Heart left ventricle (tissue), 16 donors: ENCODE measurements around the gene TTLL13. TPM values are rescaled to one million over a fixed set of nuclear protein-coding genes. Genes with fewer than 3 reads are reported as not detected.
A peak's percentile ranks its signal among the peaks of the same experiment; 100 is the strongest.
"Not testable (repeated sequence)": the region's sequence is repeated elsewhere in the genome, so short reads cannot be mapped to it uniquely, and the experiment has no call there.

ENCODE experiments used
- ATAC-seq, 4 donors: fragments of 200-7000 bp; cut with Tn5 transposase; one replicate each; pipeline ENCODE4 v1.9.1; 2020 to 2022; ENCODE audit warnings: moderate library complexity in 4 of 4, mild to moderate bottlenecking in 3 of 4, moderate number of reproducible peaks in 1 of 4
- DNase-seq, 5 donors: peaks; one replicate each; pipeline ENCODE4 v3.0.0-alpha.2; 2020
- H3K27ac ChIP-seq, 12 donors: fragments of 200-600 bp; sonication (generic) in 4 of 12; one replicate each; pipeline versions ENCODE4 v1.5.0 to v1.8.0; 2016 to 2022; ENCODE audit warnings: mild to moderate bottlenecking in 2 of 12
- H3K27me3 ChIP-seq, 9 donors: fragments of 200-600 bp; sonication (generic) in 2 of 9; one replicate each; pipeline versions ENCODE4 v1.5.1 to v1.8.0; 2016 to 2022; ENCODE audit warnings: mild to moderate bottlenecking in 3 of 9
- H3K36me3 ChIP-seq, 9 donors: fragments of 200-600 bp; sonication (generic) in 2 of 9; one replicate each; pipeline versions ENCODE4 v1.5.0 to v1.8.0; 2018 to 2022; ENCODE audit warnings: mild to moderate bottlenecking in 2 of 9
- H3K4me1 ChIP-seq, 12 donors: fragments of 200-600 bp; sonication (generic) in 4 of 12; one replicate each; pipeline versions ENCODE4 v1.5.0 to v1.8.0; 2016 to 2022; ENCODE audit warnings: mild to moderate bottlenecking in 3 of 12
- H3K4me3 ChIP-seq, 12 donors: fragments of 200-600 bp; sonication (generic) in 4 of 12; one replicate each; pipeline versions ENCODE4 v1.5.0 to v1.8.0; 2017 to 2022; ENCODE audit warnings: mild to moderate bottlenecking in 9 of 12, moderate library complexity in 4 of 12
- H3K9me3 ChIP-seq, 12 donors: fragments of 200-600 bp; sonication (generic) in 4 of 12; one replicate each; pipeline versions ENCODE4 v1.5.0 to v1.8.0; 2016 to 2022; ENCODE audit warnings: mild to moderate bottlenecking in 1 of 12
- CTCF ChIP-seq, 12 donors: fragments of 200-600 bp; sonication (generic) in 4 of 12; IDR thresholded peaks; one replicate each; pipeline versions ENCODE4 v1.5.0 to v1.8.0; 2018 to 2022; ENCODE audit warnings: antibody characterized with exemption in 12 of 12, mild to moderate bottlenecking in 5 of 12
- POLR2A ChIP-seq, 2 donors: fragments of 450-650 bp; IDR thresholded peaks; one replicate each; pipeline ENCODE4 v1.6.1; 2017; ENCODE audit warnings: antibody characterized with exemption in 2 of 2, mild to moderate bottlenecking in 2 of 2, moderate library complexity in 2 of 2
- WGBS, 4 donors: extraction: QIAGEN DNeasy Blood & Tissue Kit in 2 of 4; methylation state at CpG; one replicate each; pipeline versions ENCODE4 v1.1.5 to v1.1.7; 2013 to 2018; 5-methylcytosine and 5-hydroxymethylcytosine counted together
- intact Hi-C, 10 donors: fragments of 100-400 bp; cut with DNase I; formaldehyde crosslinking; loops; one replicate each; pipeline versions ENCODE4 v1.11.1 to v1.14.2; 2022
- polyA plus RNA-seq, 2 donors: library from polyadenylated mRNA; stranded (reverse); fragments of 200-250 nt; gene quantifications; one replicate each; pipeline ENCODE4 v1.2.3, GENCODE V29; 2013
- total RNA-seq, 9 donors: library from RNA; depleted of rRNA in 2 of 9; stranded (reverse); fragments of >200 nt in 2 of 9; fragmentation: NEBNext Ultra II Directional in 3 of 9; extraction: Animal tissue kit (Norgen Biotek cat#: 25700) in 3 of 9; gene quantifications; one replicate each; pipeline versions ENCODE4 v1.1.0 to v1.2.4, GENCODE V29; 2016 to 2023
- donor health status: ischemic (EF 13 %, LVEDD 7.1; RV severe dilation, severe dysfunction).
- donor health status: healthy with polysubstance abuse.
- donor health status: DM: no; HTN: yes; CAD: no.
- donor health status: DM: no; HTN: no; CAD: no.
- donor health status: ischemic (EF 25% LVEDD 6.9; RV normal size, moderate dysfunction).
- donor health status: ischemic (EF 25% LVEDD 5.7; RV mildly dilated, moderate dysfunction).
- donor health status: healthy.
- donor health status: DM: yes; HTN: yes; CAD: no.
- donor health status: ischemic (EF 35%, LVEDD 5.7; RV mildly dilated, moderate dysfunction).
- donor health status: nonischemic (EF 11% LVEDD 7.7; RV severe dilation, severe dysfunction).
- donor health status: DM: yes; HTN: yes; CAD: no.
- donor health status: PGD.
- donor health status: ischemic (EF 29% LVEDD 5.4; RV normal size, mild dysfunction).
- donor health status: nonischemic (EF 23%, LVEDD 6.1; RV moderate dilation, normal function).

TTLL13 gene
- total and polyA plus RNA-seq, 11 donors, result 0.07 to 0.35 (median 0.14) TPM; not detected in 5

GRCh38 chr15:90300988-90301706 lies 51.8 kb downstream of the TTLL13 start:
- intact Hi-C loops, result no loop called here
- Histone ChIP-seq H3K36me3 (no peaks in the 10 kb centered on the region), H3K9me3 (peaks cover 0 to 5% (median 0%) of the 10 kb centered on the region in 12 donors), H3K27ac (peak overlapping the region in 2 of 12 donors; percentile 26 to 30), H3K4me3 (no peak overlapping the region), H3K27me3 (no peaks in the 10 kb centered on the region), H3K4me1 (peaks cover 0 to 22% (median 10%) of the 10 kb centered on the region in 12 donors)
- WGBS, 4 donors, result 61 to 74% (median 63%) methylated on average over 16 to 21 of the region's 21 CpGs
- DNase-seq (peak; percentile 51 to 85 (median 75)), ATAC-seq (peak in 3 of 4 donors; percentile 54 to 74 (median 72))
- TF ChIP-seq POLR2A (IDR thresholded peaks at IDR 0.05) (no peak), CTCF (IDR thresholded peaks at IDR 0.05) (peak; percentile 52 to 85 (median 79))

- Histone ChIP-seq H3K27ac (peak overlapping the region in 2 of 12 donors; percentile 26 to 30), H3K9me3 (peaks cover 0 to 5% (median 0%) of the 10 kb centered on the region in 12 donors), H3K27me3 (no peaks in the 10 kb centered on the region), H3K36me3 (no peaks in the 10 kb centered on the region), H3K4me3 (no peak overlapping the region), H3K4me1 (peaks cover 0 to 26% (median 11%) of the 10 kb centered on the region in 12 donors)
- DNase-seq, result no peak
- intact Hi-C loops, result no loop called here
- no peak for TF ChIP-seq CTCF (IDR thresholded peaks at IDR 0.05)
- TF ChIP-seq POLR2A (IDR thresholded peaks at IDR 0.05), result no peak
- WGBS, 4 donors, result 71 to 80% (median 77%) methylated on average over 8 of the region's 8 CpGs
- peak in 1 of 4 donors; percentile 30 for ATAC-seq
These were observed 52.4 kb downstream of the TTLL13 start for GRCh38 chr15:90301707-90302300.

GRCh38 chr15:90305355-90305754 lies 56.0 kb downstream of the TTLL13 start:
- H3K27ac ChIP-seq, H3K36me3 ChIP-seq, H3K4me3 ChIP-seq, ATAC-seq, intact Hi-C loops, DNase-seq, H3K27me3 ChIP-seq, H3K9me3 ChIP-seq: not testable (repeated sequence)
- WGBS, 4 donors, result 94 to 97% (median 95%) methylated on average over 14 of the region's 14 CpGs
- H3K4me1 ChIP-seq, result peaks cover 0 to 26% (median 11%) of the 10 kb centered on the region in 12 donors

GRCh38 chr15:90305932-90306331 lies 56.6 kb downstream of the TTLL13 start:
- TF ChIP-seq POLR2A (IDR thresholded peaks at IDR 0.05), result no peak
- no peak for TF ChIP-seq CTCF (IDR thresholded peaks at IDR 0.05)
- WGBS, 4 donors, result 84 to 90% (median 85%) methylated on average over 3 of the region's 3 CpGs
- H3K36me3 ChIP-seq, result no peaks in the 10 kb centered on the region
- H3K4me3 ChIP-seq, result no peak overlapping the region
- intact Hi-C loops, result no loop called here
- H3K4me1 ChIP-seq, result peaks cover 0 to 25% (median 10%) of the 10 kb centered on the region in 12 donors
- DNase-seq, result no peak
- no peak for ATAC-seq
- no peaks in the 10 kb centered on the region for H3K27me3 ChIP-seq
- H3K27ac ChIP-seq, result peak overlapping the region in 1 of 12 donors; percentile 13
- no peaks in the 10 kb centered on the region for H3K9me3 ChIP-seq
